Epidermal melanocyte (primary cell): ENCODE data around the gene STARD10.

ENCODE experiments used
- DNase-seq: peaks from one replicate; pipeline ENCODE4 v3.0.0; 2011; ENCODE audit warnings: low spot score; ENCODE audit not compliant: insufficient read length

The STARD10 gene

GRCh38 chr11:72707032-72707431 is 86.8 kb downstream of the STARD10 start:
- no peak for DNase-seq

- DNase-seq: no peak
Observed at GRCh38 chr11:72706579-72706978, 87.3 kb downstream of the STARD10 start.

- no peak for DNase-seq
Observed at GRCh38 chr11:72705442-72706365, 88.1 kb downstream of the STARD10 start.

- DNase-seq: no peak
Observed at GRCh38 chr11:72704783-72705265, 89.0 kb downstream of the STARD10 start.
